IPS-20b (cell line): ENCODE results near the gene A2ML1.
"Not testable (repeated sequence)": the region's sequence is repeated elsewhere in the genome, so short reads cannot be mapped to it uniquely, and the experiment has no call there.

Experiments
- H3K27ac ChIP-seq: one replicate; pipeline ENCODE4 v1.5.1; 2013; ENCODE audit warnings: low read length
- H3K27me3 ChIP-seq: 2 replicates; pipeline ENCODE4 v1.6.1; 2013; ENCODE audit warnings: mild to moderate bottlenecking, low read length, inconsistent platforms; ENCODE audit not compliant: insufficient read depth
- H3K36me3 ChIP-seq: 2 replicates; pipeline ENCODE4 v1.6.1; 2013; ENCODE audit warnings: low read depth, mild to moderate bottlenecking, inconsistent platforms, low read length, moderate library complexity; ENCODE audit not compliant: insufficient read depth
- H3K4me1 ChIP-seq: 2 replicates; pipeline ENCODE4 v1.6.1; 2013; ENCODE audit warnings: mild to moderate bottlenecking, control low read depth, inconsistent platforms, low read length, moderate library complexity; ENCODE audit not compliant: insufficient read depth
- H3K4me3 ChIP-seq: 2 replicates; pipeline ENCODE4 v1.5.1; 2013; ENCODE audit warnings: mild to moderate bottlenecking, low read length, inconsistent platforms
- H3K9ac ChIP-seq: 2 replicates; pipeline ENCODE4 v1.6.1; 2013; ENCODE audit warnings: low read depth, mild to moderate bottlenecking, inconsistent platforms, low read length, moderate library complexity
- H3K9me3 ChIP-seq: 2 replicates; pipeline ENCODE4 v1.6.1; 2013; ENCODE audit warnings: mild to moderate bottlenecking, low read depth, low read length, inconsistent platforms; ENCODE audit not compliant: insufficient read depth

A2ML1 gene

GRCh38 chr12:8822298-8822697 is at the start of gene A2ML1:
TSS of gene A2ML1 (plus strand) at chr12:8822621. CDS start at chr12:8822652, 31 bp downstream.
- Histone ChIP-seq H3K9ac (peak within 1 kb of the TSS; percentile 43; the same call in 1 of the 2 replicates), H3K27me3 (no peaks in the 10 kb centered on the region), H3K9me3 (peaks cover 4% of the 10 kb centered on the region; the same call in 1 of the 2 replicates), H3K27ac (no peak within 1 kb of the TSS), H3K4me3 (no peak within 1 kb of the TSS), H3K4me1 (peaks cover 20% of the 10 kb centered on the region; the same call in 1 of the 2 replicates), H3K36me3 (no peaks in the 10 kb centered on the region)

GRCh38 chr12:8773461-8773860 is 49.0 kb upstream of the A2ML1 start:
- Histone ChIP-seq H3K9me3 (no peaks in the 10 kb centered on the region), H3K27ac (no peak overlapping the region), H3K4me3 (no peak overlapping the region), H3K27me3 (no peaks in the 10 kb centered on the region), H3K9ac (no peak overlapping the region), H3K36me3 (peaks cover 68% of the 10 kb centered on the region), H3K4me1 (0 out of 2 replicates have a peak, but pooled peaks cover 2% of the 10 kb centered on the region)

GRCh38 chr12:8779281-8779680 is 43.1 kb upstream of the A2ML1 start:
- Histone ChIP-seq H3K36me3 (peaks cover 58% of the 10 kb centered on the region), H3K27me3 (no peaks in the 10 kb centered on the region), H3K9me3 (no peaks in the 10 kb centered on the region), H3K9ac (no peak overlapping the region), H3K27ac (no peak overlapping the region), H3K4me1 (peaks cover 4% of the 10 kb centered on the region; the same call in 1 of the 2 replicates), H3K4me3 (no peak overlapping the region)

GRCh38 chr12:8779862-8780261 is 42.6 kb upstream of the A2ML1 start:
- Histone ChIP-seq H3K4me1 (peaks cover 4% of the 10 kb centered on the region; the same call in 1 of the 2 replicates), H3K9me3 (no peaks in the 10 kb centered on the region), H3K36me3 (peaks cover 52% of the 10 kb centered on the region), H3K27me3 (no peaks in the 10 kb centered on the region), H3K4me3 (no peak overlapping the region), H3K9ac (no peak overlapping the region), H3K27ac (no peak overlapping the region)

GRCh38 chr12:8780389-8780788 is 42.0 kb upstream of the A2ML1 start:
- no peak overlapping the region for H3K27ac ChIP-seq
- H3K4me1 ChIP-seq: peaks cover 4% of the 10 kb centered on the region; the same call in 1 of the 2 replicates
- H3K9me3 ChIP-seq: no peaks in the 10 kb centered on the region
- peaks cover 47% of the 10 kb centered on the region for H3K36me3 ChIP-seq
- no peak overlapping the region for H3K4me3 ChIP-seq
- H3K9ac ChIP-seq: no peak overlapping the region
- no peaks in the 10 kb centered on the region for H3K27me3 ChIP-seq

- H3K4me3 ChIP-seq: no peak overlapping the region
- no peaks in the 10 kb centered on the region for H3K27me3 ChIP-seq
- H3K9ac ChIP-seq: no peak overlapping the region
- H3K9me3 ChIP-seq: peaks cover 4% of the 10 kb centered on the region; the same call in 1 of the 2 replicates
- H3K36me3 ChIP-seq: peaks cover 39% of the 10 kb centered on the region; the same call in 1 of the 2 replicates
- H3K27ac ChIP-seq: no peak overlapping the region
- H3K4me1 ChIP-seq: peaks cover 4% of the 10 kb centered on the region; the same call in 1 of the 2 replicates
Measured at GRCh38 chr12:8781381-8782127, 40.9 kb upstream of the A2ML1 start.

GRCh38 chr12:8784290-8784888 is 38.0 kb upstream of the A2ML1 start:
- H3K36me3 ChIP-seq: peaks cover 21% of the 10 kb centered on the region
- no peak overlapping the region for H3K4me3 ChIP-seq
- no peaks in the 10 kb centered on the region for H3K27me3 ChIP-seq
- H3K9ac ChIP-seq: no peak overlapping the region
- H3K9me3 ChIP-seq: peaks cover 4% of the 10 kb centered on the region; the same call in 1 of the 2 replicates
- no peak overlapping the region for H3K27ac ChIP-seq
- H3K4me1 ChIP-seq: peaks cover 4% of the 10 kb centered on the region; the same call in 1 of the 2 replicates

GRCh38 chr12:8785499-8785898 is 36.9 kb upstream of the A2ML1 start:
- Histone ChIP-seq H3K4me1 (no peaks in the 10 kb centered on the region; the same call in 1 of the 2 replicates), H3K9ac (no peak overlapping the region), H3K27me3 (no peaks in the 10 kb centered on the region), H3K9me3 (peaks cover 6% of the 10 kb centered on the region; the same call in 1 of the 2 replicates), H3K36me3 (peaks cover 23% of the 10 kb centered on the region), H3K4me3 (no peak overlapping the region), H3K27ac (no peak overlapping the region)

- H3K9ac ChIP-seq, H3K4me3 ChIP-seq, H3K27ac ChIP-seq, H3K27me3 ChIP-seq, H3K4me1 ChIP-seq: not testable (repeated sequence)
- H3K9me3 ChIP-seq: peaks cover 17% of the 10 kb centered on the region; the same call in 1 of the 2 replicates
- peaks cover 36% of the 10 kb centered on the region for H3K36me3 ChIP-seq
Measured at GRCh38 chr12:8787206-8787605, 35.2 kb upstream of the A2ML1 start.

GRCh38 chr12:8788706-8789105 is 33.7 kb upstream of the A2ML1 start:
- peaks cover 27% of the 10 kb centered on the region; the same call in 1 of the 2 replicates for H3K9me3 ChIP-seq
- peak overlapping the region; percentile 90 for H3K9ac ChIP-seq
- H3K27ac ChIP-seq, H3K4me1 ChIP-seq, H3K27me3 ChIP-seq: not testable (repeated sequence)
- peaks cover 37% of the 10 kb centered on the region for H3K36me3 ChIP-seq
- peak overlapping the region; percentile 99 for H3K4me3 ChIP-seq

GRCh38 chr12:8789341-8790013 is 32.9 kb upstream of the A2ML1 start:
- Histone ChIP-seq H3K27ac (peak overlapping the region; percentile 57), H3K9me3 (peaks cover 27% of the 10 kb centered on the region; the same call in 1 of the 2 replicates), H3K36me3 (peaks cover 45% of the 10 kb centered on the region), H3K9ac (peak overlapping the region; percentile 90), H3K4me3 (peak overlapping the region; percentile 99)
- H3K4me1 ChIP-seq, H3K27me3 ChIP-seq: not testable (repeated sequence)
